ENCODE data around the gene CRK.
A peak's percentile ranks its signal among the peaks of the same experiment; 100 is the strongest.
"Not testable (repeated sequence)": the region's sequence is repeated elsewhere in the genome, so short reads cannot be mapped to it uniquely, and the experiment has no call there.

Gene CRK

GRCh38 chr17:1440921-1441320 lies 15.1 kb downstream of the CRK start:
- no peaks in the 10 kb centered on the region for H3K27me3 ChIP-seq (ENCODE audit: control insufficient read depth in 1 of 2, insufficient read depth in 2 of 2, low read length in 2 of 2)
- H3K36me3 ChIP-seq (ENCODE audit: insufficient read depth, low read length): peaks cover 11% of the 10 kb centered on the region
- no peaks in the 10 kb centered on the region for H3K9me3 ChIP-seq (ENCODE audit: low read length)
- no peak overlapping the region for H3K27ac ChIP-seq (ENCODE audit: low read depth, low read length)
- H3K4me3 ChIP-seq (ENCODE audit: low read depth in 1 of 2, low read length in 2 of 2): no peak overlapping the region
- H3K9ac ChIP-seq (ENCODE audit: low read length): no peak overlapping the region
- peaks cover 6% of the 10 kb centered on the region for H3K4me1 ChIP-seq (ENCODE audit: insufficient read depth, low read length)

- Histone ChIP-seq H3K27ac (ENCODE audit: low read depth, low read length) (no peak overlapping the region), H3K9ac (ENCODE audit: low read length) (no peak overlapping the region), H3K4me1 (ENCODE audit: insufficient read depth, low read length) (peaks cover 26% of the 10 kb centered on the region), H3K4me3 (ENCODE audit: low read depth in 1 of 2, low read length in 2 of 2) (no peak overlapping the region), H3K36me3 (ENCODE audit: insufficient read depth, low read length) (peaks cover 25% of the 10 kb centered on the region), H3K9me3 (ENCODE audit: low read length) (no peaks in the 10 kb centered on the region), H3K27me3 (ENCODE audit: control insufficient read depth in 1 of 2, insufficient read depth in 2 of 2, low read length in 2 of 2) (no peaks in the 10 kb centered on the region)
These were observed 17.4 kb downstream of the CRK start for GRCh38 chr17:1438593-1439083.

- H3K4me1 ChIP-seq (ENCODE audit: insufficient read depth, low read length): peaks cover 44% of the 10 kb centered on the region
- H3K27me3 ChIP-seq (ENCODE audit: control insufficient read depth in 1 of 2, insufficient read depth in 2 of 2, low read length in 2 of 2): no peaks in the 10 kb centered on the region
- no peak overlapping the region for H3K4me3 ChIP-seq (ENCODE audit: low read depth in 1 of 2, low read length in 2 of 2)
- H3K9me3 ChIP-seq (ENCODE audit: low read length): no peaks in the 10 kb centered on the region
- H3K9ac ChIP-seq (ENCODE audit: low read length): no peak overlapping the region
- no peak overlapping the region for H3K27ac ChIP-seq (ENCODE audit: low read depth, low read length)
- H3K36me3 ChIP-seq (ENCODE audit: insufficient read depth, low read length): peaks cover 25% of the 10 kb centered on the region
These were observed 20.7 kb downstream of the CRK start for GRCh38 chr17:1435326-1435725.

- no peaks in the 10 kb centered on the region for H3K27me3 ChIP-seq (ENCODE audit: control insufficient read depth in 1 of 2, insufficient read depth in 2 of 2, low read length in 2 of 2)
- H3K9ac ChIP-seq (ENCODE audit: low read length): no peak overlapping the region
- no peaks in the 10 kb centered on the region for H3K9me3 ChIP-seq (ENCODE audit: low read length)
- H3K4me1 ChIP-seq (ENCODE audit: insufficient read depth, low read length): peaks cover 44% of the 10 kb centered on the region
- H3K27ac ChIP-seq (ENCODE audit: low read depth, low read length): peak overlapping the region; percentile 44
- peaks cover 25% of the 10 kb centered on the region for H3K36me3 ChIP-seq (ENCODE audit: insufficient read depth, low read length)
- no peak overlapping the region for H3K4me3 ChIP-seq (ENCODE audit: low read depth in 1 of 2, low read length in 2 of 2)
These were observed 21.9 kb downstream of the CRK start for GRCh38 chr17:1434150-1434549.

- peaks cover 21% of the 10 kb centered on the region for H3K36me3 ChIP-seq (ENCODE audit: insufficient read depth, low read length)
- no peaks in the 10 kb centered on the region for H3K27me3 ChIP-seq (ENCODE audit: control insufficient read depth in 1 of 2, insufficient read depth in 2 of 2, low read length in 2 of 2)
- H3K9ac ChIP-seq (ENCODE audit: low read length): no peak overlapping the region
- H3K4me3 ChIP-seq (ENCODE audit: low read depth in 1 of 2, low read length in 2 of 2): no peak overlapping the region
- H3K27ac ChIP-seq (ENCODE audit: low read depth, low read length): no peak overlapping the region
- no peaks in the 10 kb centered on the region for H3K9me3 ChIP-seq (ENCODE audit: low read length)
- peaks cover 39% of the 10 kb centered on the region for H3K4me1 ChIP-seq (ENCODE audit: insufficient read depth, low read length)
These were observed 24.4 kb downstream of the CRK start for GRCh38 chr17:1431631-1432104.

- Histone ChIP-seq H3K9me3 (ENCODE audit: low read length) (no peaks in the 10 kb centered on the region), H3K4me1 (ENCODE audit: insufficient read depth, low read length) (no peaks in the 10 kb centered on the region), H3K4me3 (ENCODE audit: low read depth in 1 of 2, low read length in 2 of 2) (no peak overlapping the region), H3K36me3 (ENCODE audit: insufficient read depth, low read length) (peaks cover 23% of the 10 kb centered on the region), H3K9ac (ENCODE audit: low read length) (no peak overlapping the region), H3K27ac (ENCODE audit: low read depth, low read length) (no peak overlapping the region), H3K27me3 (ENCODE audit: control insufficient read depth in 1 of 2, insufficient read depth in 2 of 2, low read length in 2 of 2) (no peaks in the 10 kb centered on the region)
These were observed 32.4 kb downstream of the CRK start for GRCh38 chr17:1423456-1424135.

- no peaks in the 10 kb centered on the region for H3K27me3 ChIP-seq (ENCODE audit: control insufficient read depth in 1 of 2, insufficient read depth in 2 of 2, low read length in 2 of 2)
- H3K27ac ChIP-seq (ENCODE audit: low read depth, low read length): no peak overlapping the region
- peaks cover 23% of the 10 kb centered on the region for H3K36me3 ChIP-seq (ENCODE audit: insufficient read depth, low read length)
- no peaks in the 10 kb centered on the region for H3K9me3 ChIP-seq (ENCODE audit: low read length)
- no peaks in the 10 kb centered on the region for H3K4me1 ChIP-seq (ENCODE audit: insufficient read depth, low read length)
- no peak overlapping the region for H3K4me3 ChIP-seq (ENCODE audit: low read depth in 1 of 2, low read length in 2 of 2)
- H3K9ac ChIP-seq (ENCODE audit: low read length): no peak overlapping the region
These were observed 33.1 kb downstream of the CRK start for GRCh38 chr17:1422885-1423284.

- H3K4me3 ChIP-seq (ENCODE audit: low read depth in 1 of 2, low read length in 2 of 2): no peak overlapping the region
- H3K9me3 ChIP-seq (ENCODE audit: low read length): no peaks in the 10 kb centered on the region
- no peaks in the 10 kb centered on the region for H3K4me1 ChIP-seq (ENCODE audit: insufficient read depth, low read length)
- H3K9ac ChIP-seq (ENCODE audit: low read length): no peak overlapping the region
- no peak overlapping the region for H3K27ac ChIP-seq (ENCODE audit: low read depth, low read length)
- H3K27me3 ChIP-seq (ENCODE audit: control insufficient read depth in 1 of 2, insufficient read depth in 2 of 2, low read length in 2 of 2): no peaks in the 10 kb centered on the region
- H3K36me3 ChIP-seq (ENCODE audit: insufficient read depth, low read length): peaks cover 23% of the 10 kb centered on the region
These were observed 34.6 kb downstream of the CRK start for GRCh38 chr17:1421470-1421869.

GRCh38 chr17:1420981-1421380 lies 35.1 kb downstream of the CRK start:
- Histone ChIP-seq H3K27me3 (ENCODE audit: control insufficient read depth in 1 of 2, insufficient read depth in 2 of 2, low read length in 2 of 2) (no peaks in the 10 kb centered on the region), H3K27ac (ENCODE audit: low read depth, low read length) (no peak overlapping the region), H3K9me3 (ENCODE audit: low read length) (no peaks in the 10 kb centered on the region), H3K36me3 (ENCODE audit: insufficient read depth, low read length) (peaks cover 23% of the 10 kb centered on the region), H3K4me3 (ENCODE audit: low read depth in 1 of 2, low read length in 2 of 2) (no peak overlapping the region), H3K4me1 (ENCODE audit: insufficient read depth, low read length) (no peaks in the 10 kb centered on the region), H3K9ac (ENCODE audit: low read length) (no peak overlapping the region)

GRCh38 chr17:1420163-1420562 lies 35.9 kb downstream of the CRK start:
- Histone ChIP-seq H3K4me1 (ENCODE audit: insufficient read depth, low read length) (no peaks in the 10 kb centered on the region), H3K36me3 (ENCODE audit: insufficient read depth, low read length) (peaks cover 20% of the 10 kb centered on the region), H3K27me3 (ENCODE audit: control insufficient read depth in 1 of 2, insufficient read depth in 2 of 2, low read length in 2 of 2) (no peaks in the 10 kb centered on the region), H3K4me3 (ENCODE audit: low read depth in 1 of 2, low read length in 2 of 2) (no peak overlapping the region), H3K27ac (ENCODE audit: low read depth, low read length) (no peak overlapping the region), H3K9me3 (ENCODE audit: low read length) (no peaks in the 10 kb centered on the region), H3K9ac (ENCODE audit: low read length) (no peak overlapping the region)

GRCh38 chr17:1418476-1418875 lies 37.6 kb downstream of the CRK start:
- H3K9me3 ChIP-seq (ENCODE audit: low read length); H3K9ac ChIP-seq (ENCODE audit: low read length); H3K4me3 ChIP-seq (ENCODE audit: low read depth in 1 of 2, low read length in 2 of 2); H3K27me3 ChIP-seq (ENCODE audit: control insufficient read depth in 1 of 2, insufficient read depth in 2 of 2, low read length in 2 of 2); H3K27ac ChIP-seq (ENCODE audit: low read depth, low read length); H3K4me1 ChIP-seq (ENCODE audit: insufficient read depth, low read length): not testable (repeated sequence)
- peaks cover 17% of the 10 kb centered on the region for H3K36me3 ChIP-seq (ENCODE audit: insufficient read depth, low read length)

GRCh38 chr17:1416414-1416813 lies 39.6 kb downstream of the CRK start:
- Histone ChIP-seq H3K27ac (ENCODE audit: low read depth, low read length) (no peak overlapping the region), H3K36me3 (ENCODE audit: insufficient read depth, low read length) (peaks cover 7% of the 10 kb centered on the region), H3K4me3 (ENCODE audit: low read depth in 1 of 2, low read length in 2 of 2) (no peak overlapping the region), H3K27me3 (ENCODE audit: control insufficient read depth in 1 of 2, insufficient read depth in 2 of 2, low read length in 2 of 2) (no peaks in the 10 kb centered on the region), H3K9ac (ENCODE audit: low read length) (no peak overlapping the region), H3K9me3 (ENCODE audit: low read length) (no peaks in the 10 kb centered on the region), H3K4me1 (ENCODE audit: insufficient read depth, low read length) (peaks cover 4% of the 10 kb centered on the region)

Measured in muscle layer of colon (tissue), 2 donors.